Ovary (tissue), 9 donors: ENCODE results near the gene CD209. TPM values are rescaled to one million over a fixed set of nuclear protein-coding genes. Genes with fewer than 3 reads are reported as not detected.

Source experiments
- DNase-seq, 5 donors: peaks; one replicate each; pipeline ENCODE4 v3.0.0-alpha.2; 2019 to 2020
- H3K27ac ChIP-seq, 2 donors: fragments of 200-600 bp; one replicate each; pipeline versions ENCODE4 v1.5.1 to v1.8.0; 2019 to 2022
- H3K27me3 ChIP-seq: fragments of 200-600 bp; one replicate; pipeline ENCODE4 v1.8.0; 2022
- H3K36me3 ChIP-seq: fragments of 200-600 bp; sonication (generic); one replicate; pipeline ENCODE4 v1.5.1; 2019
- H3K4me1 ChIP-seq: one replicate; pipeline ENCODE4 v1.8.1; 2013; ENCODE audit warnings: mild to moderate bottlenecking, moderate library complexity; ENCODE audit not compliant: insufficient read depth
- H3K4me3 ChIP-seq: fragments of 200-600 bp; sonication (generic); one replicate; pipeline ENCODE4 v1.5.1; 2017
- H3K9me3 ChIP-seq, 2 donors: fragments of 200-600 bp in 1 of 2; sonication (generic) in 1 of 2; one replicate each; pipeline versions ENCODE4 v1.5.1 to v1.8.1; 2013 to 2019; ENCODE audit warnings: mild to moderate bottlenecking in 1 of 2, moderate library complexity in 1 of 2
- CTCF ChIP-seq, 3 donors: fragments of 450-650 bp in 2 of 3; fragments of 200-600 bp in 1 of 3; IDR thresholded peaks; one replicate each; pipeline versions ENCODE4 v1.5.1 to v1.8.0; 2016 to 2022; ENCODE audit warnings: antibody characterized with exemption in 3 of 3, mild to moderate bottlenecking in 1 of 3
- EP300 ChIP-seq: sonication (generic); formaldehyde crosslinking; IDR thresholded peaks from one replicate; pipeline ENCODE4 v1.6.1; 2017; ENCODE audit warnings: antibody characterized with exemption
- POLR2A ChIP-seq: fragments of 450-650 bp; IDR thresholded peaks from one replicate; pipeline ENCODE4 v1.6.1; 2017; ENCODE audit warnings: antibody characterized with exemption, mild to moderate bottlenecking, moderate library complexity
- WGBS, 3 donors: extraction: QIAGEN DNeasy Blood & Tissue Kit in 1 of 3; methylation state at CpG; one replicate each; pipeline versions ENCODE4 v1.1.5 to v1.1.7; 2013 to 2017; 5-methylcytosine and 5-hydroxymethylcytosine counted together
- intact Hi-C, 4 donors: fragments of 100-400 bp; cut with DNase I; formaldehyde crosslinking; loops; one replicate each; pipeline versions ENCODE4 v1.11.0 to v1.15.1; 2022 to 2023
- polyA plus RNA-seq, 2 donors: library from polyadenylated mRNA; stranded (reverse); fragments of 200-250 nt in 1 of 2; fragments of 350-450 nt in 1 of 2; fragmentation: Illumina TruSeq in 1 of 2; extraction: RNeasy Lipid Tissue Mini Kit (QIAGEN cat#74804) in 1 of 2; gene quantifications; one replicate each; pipeline ENCODE4 v1.2.3, GENCODE V29; 2013 to 2014
- total RNA-seq, 7 donors: library from RNA; depleted of rRNA in 2 of 7; stranded (reverse); fragments of >200 nt in 2 of 7; fragmentation: NEBNext Ultra II Directional in 3 of 7; extraction: Animal tissue kit (Norgen Biotek cat#: 25700) in 3 of 7; gene quantifications; one replicate each; pipeline versions ENCODE4 v1.1.0 to v1.2.4, GENCODE V29; 2016 to 2023
- donor health status: DM: no; HTN: no; CAD: no; lungs with moderate emphysema.
- donor health status: DM: no; HTN: no; CAD: no.
- donor health status: Bipolar disorder and iron deficiency.
- donor health status: DM: yes; HTN: yes; CAD: no.
- donor health status: DM: no; HTN: no; CAD: no.
- donor health status: DM: yes; HTN: yes; CAD: no.

The CD209 gene
- total and polyA plus RNA-seq, 9 donors = 0.48 to 26.1 (median 1.7) TPM

- no peak for DNase-seq
- intact Hi-C loops = no loop called here
- Histone ChIP-seq H3K36me3 (no peaks in the 10 kb centered on the region), H3K4me3 (no peak overlapping the region), H3K27me3 (no peaks in the 10 kb centered on the region), H3K4me1 (no peaks in the 10 kb centered on the region), H3K9me3 (no peaks in the 10 kb centered on the region), H3K27ac (no peak overlapping the region)
- TF ChIP-seq CTCF (IDR thresholded peaks at IDR 0.05) (no peak), POLR2A (no peak)
- WGBS, 3 donors = 1 to 10% (median 4%) methylated on average over 2 of the region's 2 CpGs
Observed at GRCh38 chr19:7739211-7739755, 8.1 kb downstream of the CD209 start.

- H3K9me3 ChIP-seq = no peaks in the 10 kb centered on the region
Observed at GRCh38 chr19:7738023-7738422, 9.3 kb downstream of the CD209 start.

DNA sequence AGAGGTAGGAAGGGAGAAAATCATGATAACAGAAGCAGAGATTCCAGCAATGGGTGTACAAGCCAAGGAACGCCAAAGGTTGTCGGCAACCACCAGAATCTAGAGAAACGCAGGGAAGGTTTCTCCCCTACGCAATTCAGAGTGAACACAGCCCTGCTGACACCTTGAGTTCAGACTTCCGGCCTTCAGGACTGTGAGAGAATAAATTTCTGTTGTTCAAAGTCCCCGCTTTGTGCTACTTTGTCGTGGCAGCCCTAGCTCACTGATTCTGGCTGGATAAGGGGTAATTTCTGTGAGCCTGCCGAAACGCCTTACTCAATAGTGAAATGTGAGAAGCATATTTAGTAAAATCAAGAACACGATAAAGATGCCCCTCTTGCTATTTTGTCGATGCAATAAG, 10.1 kb downstream of the CD209 start:
- Histone ChIP-seq H3K4me1 (no peaks in the 10 kb centered on the region), H3K27ac (no peak overlapping the region), H3K27me3 (no peaks in the 10 kb centered on the region), H3K4me3 (no peak overlapping the region), H3K36me3 (no peaks in the 10 kb centered on the region), H3K9me3 (no peaks in the 10 kb centered on the region)
- TF ChIP-seq EP300 (no peak), CTCF (IDR thresholded peaks at IDR 0.05) (no peak), POLR2A (no peak)
- no peak for DNase-seq
- WGBS, 3 donors = 83 to 87% (median 87%) methylated on average over 11 of the region's 11 CpGs
- intact Hi-C loops = no loop called here

More at GRCh38 chr19:7738023-7738422, 9.3 kb downstream of the CD209 start:
- no peak for TF ChIP-seq POLR2A
- TF ChIP-seq EP300 = no peak
- no peak for TF ChIP-seq CTCF (IDR thresholded peaks at IDR 0.05)
- H3K4me3 ChIP-seq = no peak overlapping the region
- no peaks in the 10 kb centered on the region for H3K4me1 ChIP-seq
- H3K27ac ChIP-seq = no peak overlapping the region
- no peak for DNase-seq
- intact Hi-C loops = no loop called here
- WGBS, 3 donors = 78 to 89% (median 86%) methylated on average over 7 of the region's 7 CpGs
- H3K36me3 ChIP-seq = no peaks in the 10 kb centered on the region
- H3K27me3 ChIP-seq = no peaks in the 10 kb centered on the region

- H3K27me3 ChIP-seq = no peaks in the 10 kb centered on the region
- 53 to 69% (median 61%) methylated on average over 1 of the region's 1 CpG for WGBS, 3 donors
- TF ChIP-seq POLR2A = no peak
- no peak for DNase-seq
- H3K4me3 ChIP-seq = no peak overlapping the region
- H3K36me3 ChIP-seq = no peaks in the 10 kb centered on the region
- no peak overlapping the region for H3K27ac ChIP-seq
- no peaks in the 10 kb centered on the region for H3K9me3 ChIP-seq
- H3K4me1 ChIP-seq = no peaks in the 10 kb centered on the region
- intact Hi-C loops = no loop called here
Observed at GRCh38 chr19:7736148-7736547, 11.2 kb downstream of the CD209 start.

DNA sequence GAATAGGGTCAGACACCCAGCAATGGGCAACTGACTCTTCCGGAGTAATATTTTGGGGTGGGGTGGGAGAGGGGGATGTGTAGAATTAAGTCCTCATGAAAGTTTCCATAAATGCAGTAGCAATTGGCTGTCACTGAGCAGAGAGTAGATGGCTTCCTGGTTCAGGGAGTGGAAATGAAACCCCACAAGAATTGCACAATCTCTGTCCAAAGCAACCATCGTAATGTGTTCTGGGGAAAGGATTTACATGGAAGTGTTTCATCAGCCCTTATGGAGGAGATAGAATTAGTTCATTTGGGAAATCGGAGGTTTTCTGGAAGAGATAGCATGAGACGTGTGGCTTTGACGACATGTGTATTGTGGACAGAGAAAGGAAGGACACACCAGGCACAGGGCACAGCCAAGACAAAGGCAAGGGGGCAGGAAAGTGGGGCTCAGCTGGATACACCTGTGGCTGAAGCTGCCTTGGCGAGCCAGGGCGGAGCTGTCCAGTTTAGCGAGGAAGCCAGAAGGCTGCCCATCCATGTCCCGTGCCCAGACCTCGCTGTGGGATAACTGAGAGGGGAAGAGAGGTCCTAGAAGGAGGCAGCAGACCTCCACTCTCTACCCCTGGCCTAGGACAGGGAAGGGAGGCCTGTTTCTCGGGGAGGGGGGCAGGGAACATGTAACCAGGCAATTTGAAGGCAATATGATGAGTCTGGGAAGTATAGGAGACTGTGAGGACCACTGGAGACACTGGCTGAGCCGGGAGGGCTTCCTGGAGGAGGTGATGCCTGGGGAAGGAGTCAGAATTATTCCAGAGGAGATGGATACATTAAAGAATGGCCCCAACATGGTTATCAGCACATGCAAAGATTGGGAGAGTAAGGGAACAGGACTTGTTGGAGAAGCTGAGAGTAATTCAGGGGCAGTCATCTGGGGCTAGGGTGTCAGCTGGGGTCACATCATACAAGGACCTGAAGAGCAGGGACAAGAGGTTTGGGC, 12.8 kb downstream of the CD209 start:
- H3K36me3 ChIP-seq = no peaks in the 10 kb centered on the region
- DNase-seq = peak in 1 of 5 donors; percentile 16
- H3K27me3 ChIP-seq = no peaks in the 10 kb centered on the region
- no peaks in the 10 kb centered on the region for H3K9me3 ChIP-seq
- 55 to 58% (median 58%) methylated on average over 12 of the region's 12 CpGs for WGBS, 3 donors
- H3K4me1 ChIP-seq = no peaks in the 10 kb centered on the region
- H3K27ac ChIP-seq = no peak overlapping the region
- no peak overlapping the region for H3K4me3 ChIP-seq
- intact Hi-C loops = loop anchor here in 1 of 4 donors (1.0 kb wide), 1 partner anchor 14 kb away; no protein-coding TSS in a partner anchor
- TF ChIP-seq POLR2A (no peak), CTCF (IDR thresholded peaks at IDR 0.05) (no peak), EP300 (no peak)
